ENCODE measurements around the gene INIP.

Gene INIP

GRCh38 chr9:112750016-112750763 lies 32.3 kb upstream of the INIP start, which contains the start of gene SNX30 (continued):
- 0 out of 2 replicates have a peak, but pooled peaks have one; percentile 38 for TF ChIP-seq ZBTB10 (tag by site-specific recombination; IDR thresholded peaks at IDR 0.05)
- no peak for TF ChIP-seq ZNF157 (tag by site-specific recombination; IDR thresholded peaks at IDR 0.05)
- no peak for TF ChIP-seq ZNF623 (tag by site-specific recombination; IDR thresholded peaks at IDR 0.05)
- TF ChIP-seq PRDM10 (tag by site-specific recombination; IDR thresholded peaks at IDR 0.05): no peak
- no peak for TF ChIP-seq ZNF747 (tag by site-specific recombination; IDR thresholded peaks at IDR 0.05)
- no peak for TF ChIP-seq AEBP2 (tag by site-specific recombination; IDR thresholded peaks at IDR 0.05; ENCODE audit: borderline replicate concordance)
- no peak for TF ChIP-seq ZNF248 (tag by site-specific recombination; IDR thresholded peaks at IDR 0.05)
- peak; percentile 71 for TF ChIP-seq ZBTB8A (tag by site-specific recombination; IDR thresholded peaks at IDR 0.05)
- no peak for TF ChIP-seq ZNF175 (tag by site-specific recombination; IDR thresholded peaks at IDR 0.05)
- TF ChIP-seq ZBTB11 (tag by site-specific recombination; conservative IDR thresholded peaks at IDR 0.05; ENCODE audit: low read depth): peak; percentile 84
- TF ChIP-seq ZBTB49 (tag by site-specific recombination; IDR thresholded peaks at IDR 0.05; ENCODE audit: low read depth): no peak
- peak; percentile 61; the same call in 1 of the 2 replicates for TF ChIP-seq ZNF501 (tag by site-specific recombination; IDR thresholded peaks at IDR 0.05)
- no peak for TF ChIP-seq YY1 (tag by site-specific recombination; IDR thresholded peaks at IDR 0.05)
- no peak for TF ChIP-seq RBAK (tag by site-specific recombination; IDR thresholded peaks at IDR 0.05)
- no peak for TF ChIP-seq ZNF473 (tag by site-specific recombination; IDR thresholded peaks at IDR 0.05)
- no peak for TF ChIP-seq ZNF677 (tag by site-specific recombination; IDR thresholded peaks at IDR 0.05)
- TF ChIP-seq ZSCAN30 (tag by site-specific recombination; IDR thresholded peaks at IDR 0.05): peak; percentile 57; the same call in 1 of the 2 replicates
- peak; percentile 60; the same call in 1 of the 2 replicates for TF ChIP-seq PATZ1 (tag by site-specific recombination; IDR thresholded peaks at IDR 0.05)
- no peak for TF ChIP-seq ZNF302 (tag by site-specific recombination; IDR thresholded peaks at IDR 0.05; ENCODE audit: low read depth)
- TF ChIP-seq GFI1B (tag by site-specific recombination; IDR thresholded peaks at IDR 0.05): no peak
- TF ChIP-seq ZNF76 (tag by site-specific recombination; IDR thresholded peaks at IDR 0.05; ENCODE audit: borderline replicate concordance, low read depth): no peak; the same call in 1 of the 2 replicates
- no peak for TF ChIP-seq ZNF16 (tag by site-specific recombination; IDR thresholded peaks at IDR 0.05; ENCODE audit: low read depth)
- no peak for TF ChIP-seq ZNF544 (tag by site-specific recombination; IDR thresholded peaks at IDR 0.05)
